ENCODE results near the gene GPR137B. TPM values are rescaled to one million over a fixed set of nuclear protein-coding genes. Genes with fewer than 3 reads are reported as not detected.

The GPR137B gene
- total RNA-seq, 1 donor from 2014 or later, result 7.7 TPM

Other genes with a start within 250 kb of the GPR137B start
- 0.57 and 0.61 TPM in 2 replicates for gene NID1, start 77.4 kb upstream of the GPR137B start, total RNA-seq
- gene ERO1B, start 139.4 kb downstream of the GPR137B start, total RNA-seq, result 1.5 and 3.2 TPM in 2 replicates